ENCODE results near the gene PARD6B.

PARD6B gene

GRCh38 chr20:50724112-50724725 lies 7.2 kb upstream of the PARD6B start:
- no peak for DNase-seq (ENCODE audit: low spot score)

GRCh38 chr20:50724851-50725723 lies 6.3 kb upstream of the PARD6B start:
- DNase-seq (ENCODE audit: low spot score), result no peak

- no peak for DNase-seq (ENCODE audit: low spot score)
Measured at GRCh38 chr20:50725724-50726005, 5.7 kb upstream of the PARD6B start.

- no peak for DNase-seq (ENCODE audit: low spot score)
Measured at GRCh38 chr20:50726955-50727791, 4.2 kb upstream of the PARD6B start.

- no peak for DNase-seq (ENCODE audit: low spot score)
Measured at GRCh38 chr20:50727792-50728485, 3.4 kb upstream of the PARD6B start.

- no peak for DNase-seq (ENCODE audit: low spot score)
Measured at GRCh38 chr20:50728486-50728980, 2.8 kb upstream of the PARD6B start.

DNA sequence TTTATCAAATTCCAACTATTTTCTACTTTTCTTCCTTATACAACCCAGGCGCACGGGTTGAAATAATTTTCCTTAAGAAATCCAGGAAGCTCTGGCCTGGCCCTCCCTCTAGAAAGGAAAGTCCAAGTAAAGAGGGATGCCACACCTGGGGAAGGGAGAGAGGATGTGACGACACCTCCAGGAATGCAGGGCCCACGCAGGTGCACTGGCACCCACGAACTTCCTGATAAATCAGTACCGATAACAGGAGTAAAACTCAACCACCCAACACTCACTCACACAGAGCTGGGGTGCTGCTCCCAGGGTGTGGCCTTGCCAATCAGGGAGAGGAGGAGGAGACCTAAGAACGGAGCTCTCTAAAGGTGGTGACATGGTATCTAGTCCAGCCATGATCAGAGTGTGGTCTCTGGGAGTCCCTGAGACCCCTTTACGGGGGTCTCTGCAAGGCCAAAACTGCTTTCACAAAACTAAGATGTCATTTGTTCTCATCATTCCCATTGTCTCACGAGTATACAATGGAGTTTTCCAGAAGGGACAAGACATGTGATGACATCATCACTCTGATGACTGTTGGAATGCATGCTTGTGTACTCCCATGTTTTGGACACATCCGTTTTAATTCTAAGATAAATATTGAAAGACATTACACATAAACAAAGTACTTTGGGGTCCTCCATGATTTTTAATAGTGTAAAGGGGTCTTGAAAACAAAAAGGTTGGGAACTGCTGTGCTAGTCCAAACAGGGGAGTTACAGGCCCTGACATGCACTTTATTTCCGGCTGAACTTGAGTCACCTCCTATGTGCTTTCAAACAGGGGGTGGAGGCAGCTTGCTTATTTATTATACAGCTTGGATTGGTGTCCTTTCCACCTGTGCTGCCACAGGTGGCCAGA lies 2.2 kb upstream of the PARD6B start:
- no peak for DNase-seq (ENCODE audit: low spot score)

DNA sequence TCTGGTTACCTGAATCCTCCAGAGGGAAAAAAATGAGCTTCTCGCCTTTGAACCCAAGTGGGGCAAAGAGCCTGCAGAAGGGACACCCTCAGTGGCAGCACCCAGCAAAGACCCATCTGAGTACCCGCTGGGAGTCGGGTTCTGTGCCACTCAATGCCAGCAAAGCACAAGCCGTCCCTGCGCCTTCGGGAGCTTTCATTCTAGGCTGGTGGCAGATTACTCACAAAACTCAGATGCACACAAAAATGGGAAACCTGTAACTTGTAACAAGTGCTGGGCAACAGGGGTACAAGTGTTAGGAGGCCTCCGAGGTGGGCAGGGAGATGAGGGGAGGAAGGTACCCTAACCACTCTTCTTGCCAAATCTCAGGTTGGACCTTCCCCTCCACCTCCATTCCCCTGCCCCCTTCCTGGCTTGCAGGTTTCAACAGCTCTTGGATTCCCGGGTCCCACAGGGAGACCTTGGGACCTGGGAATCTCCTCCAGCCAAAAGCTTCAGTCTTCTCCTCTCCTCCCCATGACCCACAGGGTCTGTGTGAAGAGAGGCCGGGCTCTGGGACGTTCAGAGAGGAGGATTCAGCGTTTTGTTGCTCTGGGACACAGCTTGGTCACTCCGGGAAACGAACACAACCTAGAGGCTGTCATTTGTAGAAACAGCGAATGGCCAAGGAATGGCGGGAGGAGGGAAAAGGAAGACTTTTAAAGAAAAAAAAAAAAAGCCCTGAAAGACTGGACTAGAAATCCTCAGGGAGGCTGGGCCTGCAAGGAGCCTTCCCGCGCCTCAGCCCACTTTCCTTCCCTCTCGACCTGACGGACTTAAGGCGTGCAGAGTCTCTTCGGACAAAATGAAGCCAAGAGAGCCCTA lies 1.2 kb upstream of the PARD6B start:
- no peak for DNase-seq (ENCODE audit: low spot score)

- DNase-seq (ENCODE audit: low spot score), result no peak
Measured at GRCh38 chr20:50730765-50731054, 670 bp upstream of the PARD6B start.

DNA sequence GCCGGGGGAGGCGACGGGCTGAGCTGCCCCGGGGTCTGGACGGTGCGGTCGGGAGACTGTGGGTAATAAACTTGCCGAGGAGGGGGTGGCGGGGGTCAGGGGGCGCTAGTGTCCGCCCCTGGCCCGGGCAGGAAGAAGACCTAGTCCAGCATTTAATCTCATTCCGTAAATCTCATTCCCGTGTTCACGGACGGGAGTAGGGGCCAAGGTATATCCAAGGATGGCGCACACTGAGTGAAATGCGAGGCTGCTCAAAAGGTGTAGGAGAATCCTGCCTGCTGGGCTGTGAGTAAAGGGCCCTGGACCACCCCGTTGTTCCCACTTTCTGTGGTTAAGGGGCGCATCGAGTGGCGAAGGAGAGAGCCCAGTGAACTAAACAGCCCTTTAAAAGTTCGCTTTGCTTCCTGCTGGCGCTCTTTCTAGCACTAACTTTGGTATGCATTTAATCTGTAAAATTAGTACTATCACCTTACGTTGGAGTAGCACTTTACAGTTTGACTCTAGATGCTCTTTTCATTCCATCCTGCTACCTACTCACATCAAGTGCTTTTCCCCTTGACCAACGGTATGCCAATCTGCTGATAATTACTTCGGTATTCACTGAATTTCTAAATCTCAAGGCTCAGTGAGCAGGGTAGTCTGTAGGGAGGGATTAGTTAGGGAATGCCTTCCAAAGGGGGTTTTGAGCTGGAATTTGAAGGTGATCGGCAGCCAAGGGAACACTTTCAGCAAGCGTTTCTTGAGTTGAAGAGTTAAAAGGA lies 730 bp downstream of the PARD6B start:
- DNase-seq (ENCODE audit: low spot score), result no peak

GRCh38 chr20:50733644-50734349 lies 2.4 kb downstream of the PARD6B start:
- no peak for DNase-seq (ENCODE audit: low spot score)

DNA sequence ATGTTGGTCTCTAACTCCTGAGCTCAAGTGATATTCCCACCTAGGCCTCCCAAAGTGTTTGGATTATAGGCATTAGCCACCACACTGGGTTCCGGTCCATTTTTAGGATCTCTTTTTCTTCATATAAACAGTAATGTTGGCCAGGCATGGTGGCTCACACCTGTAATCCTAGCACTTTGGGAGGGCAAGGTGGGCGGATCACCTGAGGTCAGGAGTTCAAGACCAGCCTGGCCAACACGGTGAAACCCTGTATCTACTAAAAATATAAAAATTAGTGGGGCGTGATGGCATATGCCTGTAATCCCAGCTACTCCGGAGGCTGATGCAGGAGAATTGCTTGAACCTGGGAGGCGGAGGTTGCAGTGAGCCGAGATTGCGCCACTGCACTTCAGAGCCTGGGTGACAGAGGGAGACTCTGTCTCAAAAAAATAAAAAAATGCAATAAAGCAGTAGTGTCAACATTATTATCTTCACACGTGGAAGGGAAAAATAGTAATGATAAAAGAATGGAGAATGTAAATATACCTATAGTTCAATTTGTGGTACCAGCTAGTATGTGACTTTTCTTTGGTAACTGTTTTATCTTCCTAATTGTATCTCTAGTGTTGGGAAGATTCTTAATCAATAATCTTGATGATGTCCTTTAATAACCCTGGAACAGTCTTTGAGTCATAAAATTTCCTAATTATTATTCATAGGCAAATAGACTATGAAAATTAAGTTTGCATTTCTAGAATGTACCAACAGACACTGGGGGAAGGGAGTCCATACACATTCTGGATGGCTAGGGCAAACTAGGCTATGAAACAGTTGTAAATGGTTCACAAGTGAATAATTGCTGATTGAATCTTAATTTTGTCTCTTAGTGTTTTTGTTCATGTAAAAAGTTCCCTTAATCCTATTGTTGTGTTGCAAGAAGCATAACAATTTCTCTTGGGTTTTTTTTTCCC lies 3.6 kb downstream of the PARD6B start:
- DNase-seq (ENCODE audit: low spot score), result no peak

DNA sequence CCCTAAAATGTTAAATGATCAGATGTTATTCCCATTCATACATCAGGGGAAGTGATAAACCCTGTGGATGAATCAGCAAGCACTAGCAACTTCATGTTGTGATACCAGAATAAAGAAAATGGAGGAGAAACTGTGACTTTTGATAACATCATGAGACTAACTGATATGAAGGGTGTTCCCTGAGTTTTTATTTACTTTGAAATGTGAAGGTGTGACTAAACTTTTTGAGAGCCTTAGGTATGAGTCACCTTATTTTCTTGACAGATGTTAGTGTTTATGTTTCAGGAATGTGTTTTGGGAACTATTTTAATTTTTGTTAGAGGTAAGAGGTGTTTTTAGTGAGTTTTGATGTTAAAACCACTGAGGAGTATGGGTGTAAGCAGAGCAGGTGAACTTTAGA lies 4.4 kb downstream of the PARD6B start:
- no peak for DNase-seq (ENCODE audit: low spot score)

GRCh38 chr20:50737352-50737751 lies 6.0 kb downstream of the PARD6B start:
- DNase-seq (ENCODE audit: low spot score), result no peak

GRCh38 chr20:50743087-50743486 lies 11.7 kb downstream of the PARD6B start:
- no peak for DNase-seq (ENCODE audit: low spot score)

DNA sequence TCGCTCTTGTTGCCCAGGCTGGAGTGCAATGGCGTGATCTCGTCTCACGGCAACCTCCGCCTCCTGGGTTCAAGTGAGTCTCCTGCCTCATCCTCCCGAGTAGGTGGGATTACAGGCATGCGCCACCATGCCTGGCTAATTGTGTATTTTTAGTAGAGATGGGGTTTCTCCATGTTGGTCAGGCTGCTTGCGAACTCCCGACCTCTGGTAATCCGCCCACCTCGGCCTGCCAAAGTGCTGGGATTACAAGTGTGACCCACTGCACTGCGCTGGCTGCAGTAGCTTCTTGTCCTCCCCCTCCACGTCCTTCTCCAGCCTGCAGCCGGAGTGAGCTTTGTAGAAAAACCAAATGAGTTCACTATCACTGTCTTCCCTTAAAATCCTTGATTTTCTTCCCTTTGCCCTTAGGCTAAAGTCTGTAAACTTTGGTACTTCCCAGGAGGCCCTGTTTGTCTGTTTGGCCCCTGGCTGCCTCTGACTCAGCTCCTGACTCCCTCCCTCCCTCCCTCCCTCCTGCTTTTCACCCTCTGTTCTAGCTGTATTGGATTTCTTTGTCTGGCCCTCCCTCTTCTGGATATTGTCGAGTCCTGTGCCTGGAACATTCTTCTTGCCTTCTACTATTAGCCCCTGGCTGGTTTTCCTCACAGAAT lies 12.9 kb downstream of the PARD6B start:
- DNase-seq (ENCODE audit: low spot score), result peak; percentile 46

GRCh38 chr20:50745634-50746137 lies 14.3 kb downstream of the PARD6B start:
- DNase-seq (ENCODE audit: low spot score), result no peak

Data from iPS-NIHi11 (cell line).